Activated CD4-positive, CD25-positive, alpha-beta regulatory T cell (primary cell): ENCODE results near the gene IRAK3.
"Not testable (repeated sequence)": the region's sequence is repeated elsewhere in the genome, so short reads cannot be mapped to it uniquely, and the experiment has no call there.

Source experiments
- DNase-seq, 4 experiments: peaks; one replicate each; lab custom pipeline; 2025; lab: John Stamatoyannopoulos, UW

The IRAK3 gene

DNA sequence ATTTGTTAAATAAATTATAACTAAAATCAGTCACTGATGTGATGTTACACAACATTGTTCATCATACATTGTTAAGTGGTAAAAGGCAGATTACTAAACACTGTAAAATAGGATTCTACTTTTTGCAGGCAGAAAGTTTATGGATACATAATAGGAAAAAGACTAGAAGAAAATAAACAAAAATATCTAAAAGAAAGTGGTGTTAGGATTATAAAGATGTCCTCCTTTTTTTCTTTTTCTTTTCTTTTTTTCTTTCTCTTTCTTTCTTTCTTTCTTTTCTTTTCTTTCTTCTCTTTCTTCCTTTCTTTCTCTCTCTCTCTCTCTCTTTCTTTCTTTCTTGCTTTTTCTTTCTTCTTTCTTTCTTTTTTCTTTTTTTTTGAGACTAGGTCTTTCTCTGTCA, 73.7 kb downstream of the IRAK3 start:
- no peak for DNase-seq

DNA sequence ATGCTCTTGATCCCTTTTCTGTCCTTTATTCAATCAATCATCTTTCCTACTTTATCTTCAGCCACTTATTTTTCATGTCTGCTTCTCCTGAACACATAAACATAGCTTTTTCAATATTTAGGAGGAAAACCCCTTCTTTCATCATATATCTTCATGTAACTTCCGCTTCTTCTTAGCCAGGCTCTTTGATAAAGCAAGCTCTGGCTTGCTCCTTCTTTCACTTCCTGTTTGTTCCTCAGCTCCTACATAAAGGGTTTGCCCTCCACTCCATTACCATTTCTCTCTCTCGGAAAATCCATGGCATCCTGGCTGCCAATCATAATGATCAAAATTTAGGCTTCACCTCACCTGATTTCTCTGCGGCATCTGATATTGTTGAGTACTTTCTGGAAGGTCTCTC, 79.5 kb downstream of the IRAK3 start:
- DNase-seq, result no peak

DNA sequence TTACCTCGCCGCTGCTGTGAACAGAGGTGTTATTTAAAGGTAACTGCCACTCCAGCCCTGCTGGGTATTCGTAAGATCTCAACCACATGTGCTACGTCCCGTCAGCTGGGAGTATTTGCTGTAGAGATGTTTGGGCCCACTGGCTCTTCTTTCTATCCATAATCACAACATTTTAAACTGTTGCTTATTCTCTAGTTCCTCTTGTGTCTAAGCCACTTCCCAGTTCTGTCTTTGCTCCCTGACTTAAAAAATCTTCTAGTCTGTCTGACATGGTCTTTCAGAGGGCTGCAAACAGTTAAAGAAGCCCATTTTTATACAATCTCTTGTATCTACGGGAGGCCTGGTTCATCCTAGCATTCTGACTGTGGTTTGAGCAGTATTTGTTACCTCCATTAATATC, 80.1 kb downstream of the IRAK3 start:
- DNase-seq, result no peak

DNA sequence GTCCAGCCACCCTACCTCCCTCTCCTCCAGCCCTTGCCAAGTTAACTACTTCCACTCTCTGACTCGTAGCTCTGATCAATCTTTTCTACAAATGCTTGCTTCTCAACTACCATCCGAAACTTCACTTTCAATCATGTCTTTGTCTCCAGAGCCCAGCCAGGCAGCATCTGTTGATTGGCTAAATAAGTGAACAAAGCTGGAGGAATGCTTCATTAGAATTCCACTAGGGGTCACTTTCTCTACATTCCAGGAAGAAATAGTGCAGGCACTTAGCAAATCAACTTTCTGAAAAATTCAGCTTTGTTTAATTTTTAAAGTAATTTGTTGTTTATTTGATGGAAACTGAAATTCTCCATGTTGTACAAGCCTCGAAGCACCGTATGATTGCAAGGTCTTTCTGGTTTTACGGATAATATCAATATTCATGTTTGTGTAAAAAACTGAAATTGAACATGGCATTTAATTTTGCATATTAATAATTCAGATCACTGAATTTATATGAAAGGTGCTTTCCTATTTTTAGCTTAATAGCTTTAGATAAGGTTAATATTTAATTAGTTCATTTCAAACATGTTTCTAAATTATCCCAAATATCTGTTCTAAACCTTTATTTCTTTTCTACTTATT, 80.9 kb downstream of the IRAK3 start:
- DNase-seq, result no peak

DNA sequence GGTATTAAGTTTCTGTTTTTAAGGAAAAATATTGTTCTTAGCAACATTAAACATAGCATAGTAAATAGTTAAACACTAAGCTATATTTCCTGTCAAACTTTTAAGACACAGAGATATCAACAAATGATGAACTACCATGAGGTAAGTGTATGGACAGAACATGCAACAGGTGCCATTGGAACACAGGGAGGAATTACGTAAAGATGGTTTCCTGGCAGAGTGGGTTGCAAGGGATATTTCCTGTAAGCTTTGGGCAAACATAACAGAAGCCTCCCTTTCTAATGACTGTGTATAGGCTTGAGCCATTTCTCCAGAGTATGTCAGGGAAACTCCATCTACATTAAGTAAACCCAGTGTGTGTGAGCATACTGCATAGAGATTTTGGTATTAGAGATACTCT, 81.6 kb downstream of the IRAK3 start:
- no peak for DNase-seq

DNA sequence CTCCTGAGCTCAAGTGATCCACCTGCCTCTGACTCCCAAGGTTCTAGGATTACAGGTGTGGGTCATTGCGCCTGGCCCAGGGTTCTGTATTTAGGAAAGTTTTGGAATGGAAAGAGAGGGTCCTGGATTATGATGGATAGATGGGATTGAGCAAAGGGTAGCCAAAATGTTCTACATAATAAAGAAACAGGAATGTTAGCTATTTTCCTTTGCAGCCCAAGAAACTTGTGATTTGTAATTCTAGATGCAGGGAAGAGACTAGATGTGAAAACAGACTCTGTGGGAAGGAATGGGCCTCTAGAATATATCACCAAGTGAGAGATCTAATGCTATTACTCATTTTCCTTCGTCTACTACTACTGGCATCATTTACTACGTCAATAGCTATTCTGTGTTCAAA, 83.6 kb downstream of the IRAK3 start:
- no peak for DNase-seq

DNA sequence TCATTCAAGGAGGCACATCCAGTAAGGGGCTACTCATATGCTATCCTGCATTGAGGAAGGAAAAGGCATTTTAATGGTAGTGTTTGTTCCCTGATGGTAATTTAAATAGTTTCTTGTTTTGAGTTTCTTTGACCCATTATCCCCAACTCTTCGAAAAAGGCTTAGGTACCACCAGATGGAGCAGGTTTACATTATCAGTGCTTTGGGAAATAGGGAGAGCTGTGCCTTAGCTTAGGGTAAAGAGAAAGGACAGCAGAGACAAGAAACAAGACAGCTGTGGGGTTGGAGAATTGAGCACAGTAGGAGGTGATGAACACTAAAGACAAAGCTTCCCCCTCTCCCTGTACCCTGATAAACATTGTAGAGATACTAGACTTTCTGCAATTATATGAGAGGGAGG, 84.1 kb downstream of the IRAK3 start:
- no peak for DNase-seq

DNA sequence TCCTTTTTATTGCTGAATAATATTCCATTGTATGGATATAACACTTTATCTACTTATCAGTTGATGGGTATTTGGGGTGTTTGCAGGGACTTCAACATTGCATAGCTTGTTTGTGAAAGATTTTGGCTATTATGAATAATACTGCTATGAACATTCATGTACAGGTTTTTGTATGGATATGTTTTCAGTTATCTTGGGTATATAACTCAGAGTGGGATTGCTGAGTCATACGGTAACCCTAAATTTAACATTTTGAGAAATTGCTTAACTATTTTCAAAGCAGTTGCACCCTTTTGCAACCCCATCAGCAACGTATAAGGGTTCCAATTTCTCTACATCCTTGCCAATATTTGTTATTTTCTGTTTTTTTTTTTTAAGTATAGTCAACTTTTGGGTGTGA, 86.0 kb downstream of the IRAK3 start:
- no peak for DNase-seq

DNA sequence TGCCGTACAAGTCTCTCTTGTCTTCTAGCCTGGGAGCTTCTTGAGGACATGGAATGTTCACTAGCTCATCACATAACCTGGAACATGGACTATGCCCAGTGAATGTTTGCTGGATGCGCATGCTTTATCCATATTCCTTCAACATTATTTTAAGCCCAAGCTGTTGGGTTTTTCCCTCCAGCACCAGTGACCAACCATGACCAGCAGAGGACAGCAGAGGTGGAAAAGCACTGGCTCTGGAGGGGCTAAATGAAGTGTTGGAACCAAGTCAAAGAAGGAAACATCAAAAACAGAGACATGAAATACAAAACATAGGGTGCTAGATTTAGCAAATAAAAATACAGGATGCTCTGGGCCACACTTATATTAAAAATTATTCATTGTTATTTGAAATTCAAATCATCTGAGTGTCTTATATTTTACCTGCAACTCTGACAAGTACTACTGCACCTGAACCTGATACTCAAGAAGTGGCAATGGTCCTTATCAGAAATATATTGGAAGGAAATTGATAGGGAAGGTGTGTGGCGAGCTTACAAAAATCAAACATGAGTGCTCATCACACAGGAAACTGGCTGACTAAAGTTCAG, 90.2 kb downstream of the IRAK3 start:
- peak in 1 of 4 experiments; percentile 8 for DNase-seq

DNA sequence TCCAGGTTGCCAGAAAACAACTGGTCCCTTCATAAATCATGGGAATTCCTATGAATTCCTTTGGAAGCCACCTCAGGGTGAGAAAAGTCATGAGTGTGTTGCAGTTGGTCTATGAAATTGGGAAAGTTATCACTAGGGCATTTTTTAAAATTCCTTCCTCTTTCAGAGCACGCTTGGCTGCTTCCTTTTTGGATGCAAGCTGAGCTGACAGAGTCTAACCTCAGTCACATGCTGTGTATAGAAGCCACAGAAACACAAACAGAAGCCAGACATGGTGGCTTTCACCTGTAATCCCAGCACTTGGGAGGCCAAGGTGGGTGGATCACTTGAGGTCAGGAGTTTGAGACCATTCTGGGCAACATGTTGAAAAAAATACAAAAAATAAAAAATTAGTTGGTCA, 91.5 kb downstream of the IRAK3 start:
- no peak for DNase-seq

DNA sequence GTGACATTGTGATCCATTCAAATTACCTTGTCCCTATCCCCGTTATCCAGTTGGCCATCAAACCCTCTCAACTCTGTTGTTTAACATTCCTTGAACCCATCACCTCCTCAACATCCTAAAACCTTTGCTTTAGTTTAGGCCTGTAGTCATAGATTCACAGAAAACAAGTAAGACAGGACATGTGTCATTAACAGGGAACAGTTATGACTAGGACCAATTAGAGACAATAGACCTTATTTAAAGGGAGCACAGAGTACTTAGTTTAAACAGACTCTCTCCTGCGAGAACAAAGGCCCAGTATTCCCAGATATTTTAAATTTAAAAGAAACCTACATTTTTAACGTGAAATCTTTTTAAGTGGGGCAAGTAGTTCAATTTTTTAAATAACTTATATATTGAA, 93.2 kb downstream of the IRAK3 start:
- DNase-seq, result no peak

DNA sequence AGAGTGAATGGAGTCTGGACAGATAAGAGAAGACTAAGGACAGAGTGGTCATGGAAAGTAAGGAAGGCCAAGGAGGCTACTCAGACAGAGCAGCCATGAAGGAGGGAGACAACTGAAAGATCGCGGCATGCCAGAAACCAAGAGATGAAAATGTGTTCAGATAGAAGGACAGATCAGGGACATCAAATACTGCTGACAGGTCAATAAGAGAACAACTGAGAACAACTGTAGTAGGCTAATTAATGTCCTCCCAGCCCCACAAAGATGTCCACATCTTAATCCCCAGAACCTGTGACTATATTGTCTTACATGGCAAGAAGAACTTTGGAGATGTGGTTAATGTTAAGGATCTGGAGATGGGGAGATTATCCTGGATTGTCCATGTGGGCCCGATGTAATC, 98.3 kb downstream of the IRAK3 start:
- no peak for DNase-seq

DNA sequence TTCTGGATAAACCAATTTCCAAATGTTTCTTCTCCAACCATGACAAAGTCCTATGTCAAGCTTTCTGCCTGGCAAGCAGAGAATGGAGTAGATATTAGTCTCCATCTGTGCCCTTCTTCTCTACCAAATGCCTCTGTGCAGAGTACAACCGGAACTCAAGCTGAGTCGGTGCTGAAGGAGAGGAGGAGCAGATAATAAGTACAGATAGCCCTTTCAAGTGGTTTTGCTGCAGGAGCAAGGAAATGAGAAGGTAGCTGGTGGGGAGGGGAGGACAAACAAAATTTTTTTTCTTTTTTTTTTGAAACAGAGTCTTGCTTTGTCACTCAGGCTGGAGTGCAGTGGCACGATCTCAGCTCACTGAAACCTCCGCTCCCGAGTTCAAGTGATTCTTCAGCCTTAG, 99.1 kb downstream of the IRAK3 start:
- DNase-seq, result peak in 2 of 4 experiments; percentile 26 to 35

DNA sequence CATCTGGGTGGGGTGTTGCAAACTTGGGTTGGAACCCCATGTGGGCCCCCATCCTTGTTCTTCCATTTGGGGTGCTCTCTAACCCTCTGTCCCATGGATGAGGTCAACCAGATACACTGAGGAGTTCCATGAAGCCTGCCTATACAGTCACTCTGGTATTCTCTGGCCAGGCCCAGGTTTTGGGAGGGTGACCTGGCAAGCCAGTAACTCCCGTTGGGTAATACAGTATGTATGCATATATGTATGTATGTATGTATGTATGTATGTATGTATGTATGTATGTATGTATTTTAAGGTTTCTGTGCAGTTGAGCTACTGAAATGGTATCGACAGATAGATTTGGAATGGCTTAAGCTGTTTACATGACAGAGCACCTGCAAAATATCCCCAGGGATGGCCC, 100.5 kb downstream of the IRAK3 start:
- no peak for DNase-seq

DNA sequence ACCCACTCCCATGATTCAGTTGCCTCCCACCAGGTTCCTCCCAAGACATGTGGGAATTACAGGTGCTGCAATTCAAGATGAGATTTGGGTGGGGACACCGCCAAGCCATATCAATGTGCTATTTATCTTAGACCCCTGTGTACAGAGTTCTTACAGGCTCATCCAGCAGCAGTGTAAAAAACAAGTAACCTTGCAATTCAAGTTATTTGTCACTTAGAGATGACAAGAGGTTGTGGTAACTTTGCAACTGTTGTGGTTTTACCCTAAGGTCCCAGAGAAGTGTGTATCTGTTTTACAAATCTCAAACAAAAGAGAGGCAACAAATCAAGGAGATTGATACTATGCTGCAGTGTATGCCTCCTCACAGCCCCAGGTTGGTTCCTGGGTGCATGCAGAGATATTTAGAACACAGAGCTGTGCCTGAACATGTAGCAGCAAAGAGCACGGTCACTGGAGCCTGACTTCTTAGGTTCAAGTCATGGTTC, 101.7 kb downstream of the IRAK3 start:
- no peak for DNase-seq

DNA sequence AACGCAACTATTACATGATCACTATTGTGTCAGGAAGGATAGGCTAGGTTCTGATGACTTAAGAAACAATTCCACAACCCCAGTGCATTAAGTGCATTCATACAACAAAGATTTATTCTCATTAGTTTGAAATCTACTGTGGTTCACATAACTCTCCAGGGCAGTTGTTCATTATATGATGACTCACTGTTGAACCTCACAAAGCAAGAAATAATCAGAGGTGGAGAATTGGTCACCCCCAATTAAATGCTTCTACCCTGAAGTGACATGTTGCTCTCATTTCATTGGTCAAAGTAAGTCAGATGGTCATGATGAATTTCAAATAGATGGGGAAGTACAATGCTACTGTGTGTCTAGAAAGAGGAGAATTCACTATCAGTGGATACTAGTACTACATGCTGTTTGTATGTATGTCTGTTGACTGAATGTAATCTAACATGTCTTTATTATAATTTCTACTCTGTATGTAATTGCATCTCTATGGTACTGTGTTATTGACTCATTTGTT, 107.2 kb downstream of the IRAK3 start:
- DNase-seq, result no peak

DNA sequence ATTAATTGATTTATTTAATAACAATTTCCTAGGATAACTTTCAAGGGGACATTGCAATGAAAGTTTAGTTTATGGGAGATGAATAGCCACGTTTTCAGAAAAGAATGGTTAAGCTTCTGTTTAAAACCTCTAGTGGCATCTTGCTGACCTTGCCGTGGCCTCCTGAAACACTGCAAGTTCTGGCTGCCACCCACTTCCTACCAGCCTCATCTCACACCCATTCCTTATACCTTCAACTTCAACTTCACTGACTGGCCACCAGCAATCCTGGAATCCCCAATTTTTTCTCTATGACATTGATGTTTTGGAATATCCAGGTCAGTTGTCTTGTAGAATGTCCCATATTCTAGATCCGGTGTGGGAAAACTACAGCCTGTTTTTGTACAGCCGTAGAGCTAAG, 108.1 kb downstream of the IRAK3 start:
- no peak for DNase-seq

DNA sequence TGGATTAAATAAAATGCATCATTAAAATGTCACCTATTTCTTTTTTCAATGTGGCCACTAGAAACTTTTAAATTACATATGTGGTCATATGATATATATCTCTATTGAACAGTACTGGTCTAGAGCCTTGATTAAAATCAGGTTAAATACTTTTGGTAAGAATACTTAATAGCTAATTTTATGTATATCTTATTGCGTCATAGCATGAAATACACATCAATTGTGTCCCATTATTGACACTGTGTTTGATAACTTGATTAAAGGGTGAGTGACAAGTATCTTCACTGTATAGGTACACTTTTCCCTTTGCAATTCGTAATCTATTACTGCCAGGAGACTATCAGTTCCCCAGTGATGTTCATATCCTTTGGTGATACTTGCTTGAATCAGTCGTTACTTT, 108.9 kb downstream of the IRAK3 start:
- DNase-seq, result no peak

DNA sequence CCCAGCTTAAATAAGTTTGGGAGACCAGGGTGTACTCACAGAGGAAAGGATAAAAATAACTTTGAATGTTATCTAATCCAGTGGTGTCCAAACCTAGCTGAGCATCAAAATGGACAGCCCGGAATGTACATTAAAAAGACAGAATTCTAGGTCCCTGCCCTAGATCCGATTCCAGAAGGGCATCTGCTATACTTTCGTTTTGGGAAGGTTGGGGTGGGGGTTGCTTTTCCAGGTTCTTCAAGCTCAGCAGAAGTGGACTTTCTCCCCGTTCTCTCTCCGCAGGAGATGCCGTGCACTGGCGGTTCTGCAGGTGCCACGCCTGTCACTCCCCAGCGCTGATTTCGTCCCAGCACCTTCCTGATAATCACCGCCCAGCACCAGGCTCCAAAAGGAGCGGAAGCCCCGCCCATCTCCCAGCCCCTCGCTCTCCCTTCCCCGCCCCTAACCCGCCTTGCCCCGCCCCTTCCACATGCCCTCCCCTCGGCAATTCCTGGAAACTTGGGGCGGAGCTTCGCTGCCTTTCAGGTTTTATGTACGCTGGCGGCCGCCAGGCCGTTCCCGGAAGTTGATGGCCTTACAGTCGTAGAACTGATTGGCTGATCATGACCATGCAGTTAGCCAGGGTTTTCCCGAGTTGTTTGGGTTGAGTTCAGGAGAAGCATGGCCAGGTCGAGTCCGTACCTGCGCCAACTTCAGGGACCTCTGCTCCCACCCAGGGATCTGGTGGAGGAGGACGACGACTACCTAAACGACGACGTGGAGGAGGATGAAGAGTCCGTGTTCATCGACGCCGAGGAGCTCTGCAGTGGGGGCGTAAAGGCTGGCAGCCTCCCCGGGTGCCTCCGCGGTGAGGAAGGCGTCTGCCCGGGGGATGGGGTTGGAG, 113.2 kb downstream of the IRAK3 start, which contains the start of gene HELB:
TSS of gene HELB (plus strand) at position 550 of the 883 bp plus-strand sequence. CDS start at position 661, 111 bp downstream.
- peak; percentile 91 to 96 (median 94) for DNase-seq

DNA sequence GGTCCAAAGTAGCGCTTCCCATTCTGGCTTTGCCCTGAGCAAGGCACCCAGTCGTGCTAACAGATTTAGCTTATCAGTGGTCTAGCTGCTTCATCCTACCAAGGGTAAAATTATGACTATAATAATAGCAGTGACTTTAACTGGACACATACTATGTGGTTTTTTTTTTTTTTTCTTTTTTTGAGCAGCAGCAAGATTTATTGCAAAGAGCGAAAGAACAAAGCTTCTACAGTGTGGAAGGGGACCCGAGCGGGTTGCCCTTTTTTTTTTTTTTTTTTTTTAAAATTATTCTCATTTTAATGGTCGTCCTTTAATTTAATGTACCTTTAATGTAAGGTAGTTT, 113.8 kb downstream of the IRAK3 start:
- no peak for DNase-seq

DNA sequence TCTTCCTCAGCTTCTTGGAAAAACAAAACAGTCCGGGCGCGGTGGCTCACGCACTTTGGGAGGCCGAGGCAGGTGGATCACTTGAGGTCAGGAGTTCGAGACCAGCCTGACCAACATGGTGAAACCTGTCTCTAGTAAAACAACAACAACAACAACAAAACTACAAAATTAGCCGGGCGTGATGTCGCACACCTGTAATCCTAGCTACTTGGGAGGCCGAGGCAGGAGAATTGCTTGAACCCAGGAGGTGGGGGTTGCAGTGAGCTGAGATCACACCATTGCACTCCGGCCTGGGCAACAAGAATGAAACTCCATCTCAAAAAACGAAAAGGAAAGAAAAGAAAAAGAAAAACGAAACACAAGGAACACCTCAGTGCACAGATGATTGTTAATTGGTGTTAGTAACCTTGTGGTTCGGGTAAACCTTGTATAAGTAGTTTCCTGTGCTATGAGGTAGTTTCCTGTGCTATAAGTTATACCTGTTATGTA, 114.3 kb downstream of the IRAK3 start:
- not testable (repeated sequence) for DNase-seq
